MM.1S (cell line): Measurements from ENCODE around the gene NFKB2.

Experiments
- DNase-seq: peaks from one replicate; pipeline ENCODE4 v3.0.0-alpha.2; 2015
- H2AFZ ChIP-seq: fragments of 300-600 bp; sonication (generic); 2 replicates; pipeline ENCODE4 v1.6.0; 2016; ENCODE audit warnings: antibody characterized with exemption, low read length
- H3F3A ChIP-seq: fragments of 300-600 bp; sonication (generic); 2 replicates; pipeline ENCODE4 v1.6.1; 2016; ENCODE audit warnings: mild to moderate bottlenecking, antibody characterized with exemption, low read length, moderate library complexity, mixed read lengths; ENCODE audit not compliant: insufficient read depth
- H3K27ac ChIP-seq: fragments of 300-600 bp; sonication (generic); 2 replicates; pipeline ENCODE4 v1.5.1; 2016; ENCODE audit warnings: mild to moderate bottlenecking, low read length
- H3K27me3 ChIP-seq: fragments of 300-600 bp; sonication (generic); replicated peaks from 2 replicates; pipeline ENCODE4 v1.6.0; 2016; ENCODE audit warnings: low read length; ENCODE audit not compliant: insufficient read depth
- H3K36me3 ChIP-seq: fragments of 300-600 bp; sonication (generic); replicated peaks from 2 replicates; pipeline ENCODE4 v1.6.1; 2016; ENCODE audit warnings: mild to moderate bottlenecking, low read length, mixed read lengths; ENCODE audit not compliant: insufficient read depth
- H3K4me1 ChIP-seq: fragments of 300-600 bp; sonication (generic); 2 replicates; pipeline ENCODE4 v1.6.1; 2016; ENCODE audit warnings: low read length, mixed read lengths
- H3K4me2 ChIP-seq: fragments of 300-600 bp; sonication (generic); 2 replicates; pipeline ENCODE4 v1.6.0; 2016; ENCODE audit warnings: low read depth, low read length
- H3K4me3 ChIP-seq: fragments of 300-600 bp; sonication (generic); 2 replicates; pipeline ENCODE4 v1.5.1; 2016; ENCODE audit warnings: low read length, mixed read lengths
- H3K79me2 ChIP-seq: fragments of 300-600 bp; sonication (generic); 2 replicates; pipeline ENCODE4 v1.6.1; 2016; ENCODE audit warnings: mixed run types, low read length, mixed read lengths
- H3K9ac ChIP-seq: fragments of 300-600 bp; sonication (generic); 2 replicates; pipeline ENCODE4 v1.6.1; 2016; ENCODE audit warnings: low read length, mixed read lengths
- H3K9me2 ChIP-seq: fragments of 300-600 bp; sonication (generic); replicated peaks from 2 replicates; pipeline ENCODE4 v1.6.1; 2016; ENCODE audit warnings: mild to moderate bottlenecking, low read length, mixed read lengths; ENCODE audit not compliant: insufficient read depth
- H3K9me3 ChIP-seq: fragments of 300-600 bp; sonication (generic); replicated peaks from 2 replicates; pipeline ENCODE4 v1.6.1; 2016; ENCODE audit warnings: mild to moderate bottlenecking, low read length, mixed read lengths; ENCODE audit not compliant: insufficient read depth
- H4K20me1 ChIP-seq: fragments of 300-600 bp; sonication (generic); 2 replicates; pipeline ENCODE4 v1.6.1; 2016; ENCODE audit warnings: mild to moderate bottlenecking, low read length, moderate library complexity, mixed read lengths; ENCODE audit not compliant: insufficient read depth
- EZH2 ChIP-seq: fragments of 300-600 bp; sonication (generic); optimal IDR thresholded peaks from 2 replicates; pipeline ENCODE3; 2017; ENCODE audit warnings: low read depth, mild to moderate bottlenecking, antibody characterized with exemption, low read length, mixed read lengths
- EZH2phosphoT487 ChIP-seq: fragments of 300-600 bp; sonication (generic); IDR thresholded peaks from 2 replicates; pipeline ENCODE4 v1.6.1; 2018; ENCODE audit warnings: antibody characterized with exemption, low read length
- TF ChIP-seq, protein P1 (sequence below): fragments of 300-600 bp; sonication (generic); IDR thresholded peaks from 2 replicates; pipeline ENCODE4 v1.5.1; 2016; ENCODE audit warnings: antibody characterized with exemption, low read length, mixed read lengths

NFKB2 gene

DNA sequence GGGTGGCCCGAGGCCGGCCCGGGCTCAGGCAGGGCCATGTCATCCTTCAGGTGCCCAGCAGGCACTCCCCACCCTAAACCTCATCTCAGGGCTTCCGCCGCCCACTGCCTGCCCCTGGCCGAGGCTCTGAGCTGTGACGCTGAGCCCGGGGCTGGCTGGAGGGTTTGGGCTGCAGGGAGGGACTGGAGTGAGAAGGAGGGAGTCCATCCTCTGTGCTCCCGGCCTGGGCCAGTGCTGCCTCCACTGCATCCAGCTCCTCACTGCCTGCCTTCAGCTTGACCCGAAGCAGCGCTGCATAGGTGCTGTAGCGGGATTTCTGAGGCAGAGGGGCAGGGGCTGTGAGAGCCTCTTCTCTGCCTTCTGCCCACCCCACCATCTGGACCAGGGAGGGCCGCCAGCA is 7.6 kb downstream of the NFKB2 start:
- Histone ChIP-seq H3K9me2 (no peaks in the 10 kb centered on the region), H3K79me2 (peaks cover 17% of the 10 kb centered on the region)

DNA sequence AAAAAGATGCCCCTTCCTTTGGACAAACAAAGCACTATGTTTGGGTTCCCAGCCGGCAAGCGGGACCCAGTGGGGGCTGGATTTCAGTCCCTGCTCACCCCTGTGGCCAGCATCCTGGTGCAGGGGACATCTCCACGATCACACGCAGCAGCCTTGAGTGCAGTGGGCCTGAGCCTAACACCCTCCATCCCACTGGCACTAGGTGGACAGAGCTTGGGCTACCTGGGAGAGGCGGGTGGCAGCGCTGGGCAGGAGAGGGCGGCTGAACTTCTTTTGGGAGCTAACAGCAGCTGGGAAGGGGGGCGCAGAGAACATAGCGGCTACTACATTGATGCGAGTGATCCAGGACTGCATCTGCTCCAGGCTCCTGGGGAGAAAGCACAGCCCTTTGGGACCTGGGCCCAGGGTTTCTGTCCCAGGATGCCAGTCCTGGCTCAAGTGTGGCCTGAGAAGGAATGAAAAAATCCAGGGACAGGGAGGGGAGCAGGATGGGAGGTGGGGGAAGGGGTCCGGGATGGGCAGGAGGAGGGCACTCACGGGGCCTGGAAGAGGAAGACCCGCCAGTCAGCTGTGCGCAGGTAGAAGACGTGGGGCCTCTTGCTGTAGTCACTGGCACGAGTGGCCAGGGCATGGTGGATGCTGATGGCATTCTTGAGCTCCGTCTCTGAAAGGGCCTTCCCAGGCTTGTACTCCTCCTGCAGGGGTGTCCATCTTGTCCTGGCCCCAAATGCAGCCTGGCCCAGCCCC is 9.0 kb downstream of the NFKB2 start:
- H3K9me2 ChIP-seq, result no peaks in the 10 kb centered on the region
- no peak overlapping the region for H2AFZ ChIP-seq
- peaks cover 8% of the 10 kb centered on the region; the same call in 1 of the 2 replicates for H3K36me3 ChIP-seq
- TF ChIP-seq, protein P1, sequence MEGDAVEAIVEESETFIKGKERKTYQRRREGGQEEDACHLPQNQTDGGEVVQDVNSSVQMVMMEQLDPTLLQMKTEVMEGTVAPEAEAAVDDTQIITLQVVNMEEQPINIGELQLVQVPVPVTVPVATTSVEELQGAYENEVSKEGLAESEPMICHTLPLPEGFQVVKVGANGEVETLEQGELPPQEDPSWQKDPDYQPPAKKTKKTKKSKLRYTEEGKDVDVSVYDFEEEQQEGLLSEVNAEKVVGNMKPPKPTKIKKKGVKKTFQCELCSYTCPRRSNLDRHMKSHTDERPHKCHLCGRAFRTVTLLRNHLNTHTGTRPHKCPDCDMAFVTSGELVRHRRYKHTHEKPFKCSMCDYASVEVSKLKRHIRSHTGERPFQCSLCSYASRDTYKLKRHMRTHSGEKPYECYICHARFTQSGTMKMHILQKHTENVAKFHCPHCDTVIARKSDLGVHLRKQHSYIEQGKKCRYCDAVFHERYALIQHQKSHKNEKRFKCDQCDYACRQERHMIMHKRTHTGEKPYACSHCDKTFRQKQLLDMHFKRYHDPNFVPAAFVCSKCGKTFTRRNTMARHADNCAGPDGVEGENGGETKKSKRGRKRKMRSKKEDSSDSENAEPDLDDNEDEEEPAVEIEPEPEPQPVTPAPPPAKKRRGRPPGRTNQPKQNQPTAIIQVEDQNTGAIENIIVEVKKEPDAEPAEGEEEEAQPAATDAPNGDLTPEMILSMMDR, result no peak
- no peak for TF ChIP-seq EZH2
- no peak for TF ChIP-seq EZH2phosphoT487
- no peak overlapping the region for H3K4me2 ChIP-seq
- H3K9ac ChIP-seq, result no peak overlapping the region
- peaks cover 11% of the 10 kb centered on the region for H3K79me2 ChIP-seq
- no peak overlapping the region for H3K27ac ChIP-seq
- peaks cover 11% of the 10 kb centered on the region; the same call in 1 of the 2 replicates for H4K20me1 ChIP-seq
- H3K9me3 ChIP-seq, result no peaks in the 10 kb centered on the region
- H3F3A ChIP-seq, result peaks cover 20% of the 10 kb centered on the region; the same call in 1 of the 2 replicates
- H3K4me3 ChIP-seq, result no peak overlapping the region
- DNase-seq, result no peak
- peaks cover 6% of the 10 kb centered on the region for H3K4me1 ChIP-seq
- peaks cover 23% of the 10 kb centered on the region for H3K27me3 ChIP-seq

More for the DNA sequence above, 7.6 kb downstream of the NFKB2 start:
- Histone ChIP-seq H3K4me2 (no peak overlapping the region), H3K4me3 (no peak overlapping the region), H3K27me3 (peaks cover 12% of the 10 kb centered on the region), H3K27ac (no peak overlapping the region), H3F3A (peaks cover 32% of the 10 kb centered on the region), H3K9me3 (no peaks in the 10 kb centered on the region), H3K9ac (no peak overlapping the region), H2AFZ (no peak overlapping the region), H3K4me1 (peaks cover 13% of the 10 kb centered on the region), H4K20me1 (peaks cover 11% of the 10 kb centered on the region; the same call in 1 of the 2 replicates), H3K36me3 (peaks cover 10% of the 10 kb centered on the region; the same call in 1 of the 2 replicates)
- TF ChIP-seq EZH2phosphoT487 (no peak), EZH2 (no peak)
- TF ChIP-seq, protein P1, result no peak
- no peak for DNase-seq

DNA sequence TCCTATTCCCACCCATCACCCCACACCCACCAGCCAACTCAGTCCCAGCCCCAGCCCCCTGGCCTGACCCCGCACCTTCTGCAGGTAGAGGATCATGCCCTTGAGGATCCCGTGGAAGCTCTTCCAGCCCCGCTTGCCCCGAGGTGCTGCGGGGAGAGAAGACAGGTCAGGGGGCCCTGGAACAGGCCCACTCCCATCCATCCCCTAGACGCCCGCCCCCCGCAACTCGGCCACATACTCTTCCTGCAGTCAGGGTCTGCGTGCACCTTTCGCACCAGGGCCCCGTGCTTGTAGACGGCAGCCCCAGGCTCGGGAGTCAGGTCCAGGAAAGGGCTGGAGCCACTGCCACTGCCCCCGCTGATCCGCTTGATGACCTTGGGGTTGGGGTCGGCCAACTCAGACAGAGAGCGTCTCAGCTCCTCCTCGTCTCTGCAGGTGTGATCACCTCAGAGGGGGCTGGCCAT is 9.6 kb downstream of the NFKB2 start:
- no peaks in the 10 kb centered on the region for H3K9me3 ChIP-seq
- TF ChIP-seq EZH2phosphoT487, result no peak
- peaks cover 29% of the 10 kb centered on the region for H3K27me3 ChIP-seq
- no peak overlapping the region for H3K27ac ChIP-seq
- peaks cover 6% of the 10 kb centered on the region; the same call in 1 of the 2 replicates for H4K20me1 ChIP-seq
- no peak overlapping the region for H3K9ac ChIP-seq
- no peak for DNase-seq
- H3K36me3 ChIP-seq, result peaks cover 8% of the 10 kb centered on the region; the same call in 1 of the 2 replicates
- H3K79me2 ChIP-seq, result peaks cover 5% of the 10 kb centered on the region
- H2AFZ ChIP-seq, result no peak overlapping the region
- H3F3A ChIP-seq, result peaks cover 20% of the 10 kb centered on the region; the same call in 1 of the 2 replicates
- no peak overlapping the region for H3K4me3 ChIP-seq
- H3K4me1 ChIP-seq, result peaks cover under 1% of the 10 kb centered on the region; the same call in 1 of the 2 replicates
- H3K9me2 ChIP-seq, result no peaks in the 10 kb centered on the region
- no peak overlapping the region for H3K4me2 ChIP-seq
